ENCODE measurements around the gene NAALADL2.

- TF ChIP-seq CTCF (conservative IDR thresholded peaks at IDR 0.05; ENCODE audit: low read depth, low read length) (no peak), EZH2 (IDR thresholded peaks at IDR 0.05; ENCODE audit: low read length, unreplicated experiment) (no peak)
Observed at GRCh38 chr3:174883881-174884675, 24.9 kb downstream of the NAALADL2 start.
